SK-N-SH (cell line): ENCODE data around the gene RAB3IL1.

ENCODE experiments used
- EZH2phosphoT487 ChIP-seq: fragments of 200-600 bp; sonication (generic); IDR thresholded peaks from 2 replicates; pipeline ENCODE4 v1.6.1; 2017; ENCODE audit warnings: low read depth, mixed run types, mild to moderate bottlenecking, antibody characterized with exemption, moderate library complexity, borderline replicate concordance
- JUND ChIP-seq: IDR thresholded peaks from 2 replicates; pipeline ENCODE4 v1.4.0; 2012
- NFIC ChIP-seq: IDR thresholded peaks from 2 replicates; pipeline ENCODE4 v1.4.0; 2012; ENCODE audit warnings: borderline replicate concordance
- NRF1 ChIP-seq: IDR thresholded peaks from 2 replicates; pipeline ENCODE4 v1.6.1; 2012; ENCODE audit warnings: low read depth, mild to moderate bottlenecking, low read length
- POLR2AphosphoS5 ChIP-seq: IDR thresholded peaks from 2 replicates; pipeline ENCODE4 v1.6.1; 2012; ENCODE audit warnings: low read depth, low read length
- SMC3 ChIP-seq: IDR thresholded peaks from 2 replicates; pipeline ENCODE4 v1.6.1; 2012; ENCODE audit warnings: low read depth, low read length, improper control_type of control experiment
- TF ChIP-seq, protein P1 (sequence below): IDR thresholded peaks from 2 replicates; pipeline ENCODE4 v1.6.1; 2012; ENCODE audit warnings: mild to moderate bottlenecking, low read depth, low read length, moderate library complexity
- TF ChIP-seq, protein P2 (sequence below): fragments of 200-600 bp; sonication (generic); IDR thresholded peaks from 2 replicates; pipeline ENCODE4 v1.6.1; 2017; ENCODE audit warnings: antibody characterized with exemption, mild to moderate bottlenecking, moderate library complexity

DNA sequence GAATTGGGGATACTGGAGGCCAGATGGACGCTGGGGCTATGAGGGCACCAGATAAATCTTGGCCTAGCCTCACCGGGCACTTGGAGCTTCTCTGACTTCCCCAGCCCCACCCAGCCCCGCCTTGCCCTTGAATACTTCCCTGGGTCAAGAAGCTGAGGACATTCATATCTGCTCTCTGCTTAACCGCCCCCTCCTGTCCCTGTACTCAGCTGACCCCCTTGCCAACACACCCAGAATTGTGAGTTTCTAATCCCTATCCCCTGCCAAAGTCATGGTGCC lies 48.0 kb downstream of the RAB3IL1 start:
- TF ChIP-seq, protein P1, sequence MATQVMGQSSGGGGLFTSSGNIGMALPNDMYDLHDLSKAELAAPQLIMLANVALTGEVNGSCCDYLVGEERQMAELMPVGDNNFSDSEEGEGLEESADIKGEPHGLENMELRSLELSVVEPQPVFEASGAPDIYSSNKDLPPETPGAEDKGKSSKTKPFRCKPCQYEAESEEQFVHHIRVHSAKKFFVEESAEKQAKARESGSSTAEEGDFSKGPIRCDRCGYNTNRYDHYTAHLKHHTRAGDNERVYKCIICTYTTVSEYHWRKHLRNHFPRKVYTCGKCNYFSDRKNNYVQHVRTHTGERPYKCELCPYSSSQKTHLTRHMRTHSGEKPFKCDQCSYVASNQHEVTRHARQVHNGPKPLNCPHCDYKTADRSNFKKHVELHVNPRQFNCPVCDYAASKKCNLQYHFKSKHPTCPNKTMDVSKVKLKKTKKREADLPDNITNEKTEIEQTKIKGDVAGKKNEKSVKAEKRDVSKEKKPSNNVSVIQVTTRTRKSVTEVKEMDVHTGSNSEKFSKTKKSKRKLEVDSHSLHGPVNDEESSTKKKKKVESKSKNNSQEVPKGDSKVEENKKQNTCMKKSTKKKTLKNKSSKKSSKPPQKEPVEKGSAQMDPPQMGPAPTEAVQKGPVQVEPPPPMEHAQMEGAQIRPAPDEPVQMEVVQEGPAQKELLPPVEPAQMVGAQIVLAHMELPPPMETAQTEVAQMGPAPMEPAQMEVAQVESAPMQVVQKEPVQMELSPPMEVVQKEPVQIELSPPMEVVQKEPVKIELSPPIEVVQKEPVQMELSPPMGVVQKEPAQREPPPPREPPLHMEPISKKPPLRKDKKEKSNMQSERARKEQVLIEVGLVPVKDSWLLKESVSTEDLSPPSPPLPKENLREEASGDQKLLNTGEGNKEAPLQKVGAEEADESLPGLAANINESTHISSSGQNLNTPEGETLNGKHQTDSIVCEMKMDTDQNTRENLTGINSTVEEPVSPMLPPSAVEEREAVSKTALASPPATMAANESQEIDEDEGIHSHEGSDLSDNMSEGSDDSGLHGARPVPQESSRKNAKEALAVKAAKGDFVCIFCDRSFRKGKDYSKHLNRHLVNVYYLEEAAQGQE, result no peak
- TF ChIP-seq, protein P2, sequence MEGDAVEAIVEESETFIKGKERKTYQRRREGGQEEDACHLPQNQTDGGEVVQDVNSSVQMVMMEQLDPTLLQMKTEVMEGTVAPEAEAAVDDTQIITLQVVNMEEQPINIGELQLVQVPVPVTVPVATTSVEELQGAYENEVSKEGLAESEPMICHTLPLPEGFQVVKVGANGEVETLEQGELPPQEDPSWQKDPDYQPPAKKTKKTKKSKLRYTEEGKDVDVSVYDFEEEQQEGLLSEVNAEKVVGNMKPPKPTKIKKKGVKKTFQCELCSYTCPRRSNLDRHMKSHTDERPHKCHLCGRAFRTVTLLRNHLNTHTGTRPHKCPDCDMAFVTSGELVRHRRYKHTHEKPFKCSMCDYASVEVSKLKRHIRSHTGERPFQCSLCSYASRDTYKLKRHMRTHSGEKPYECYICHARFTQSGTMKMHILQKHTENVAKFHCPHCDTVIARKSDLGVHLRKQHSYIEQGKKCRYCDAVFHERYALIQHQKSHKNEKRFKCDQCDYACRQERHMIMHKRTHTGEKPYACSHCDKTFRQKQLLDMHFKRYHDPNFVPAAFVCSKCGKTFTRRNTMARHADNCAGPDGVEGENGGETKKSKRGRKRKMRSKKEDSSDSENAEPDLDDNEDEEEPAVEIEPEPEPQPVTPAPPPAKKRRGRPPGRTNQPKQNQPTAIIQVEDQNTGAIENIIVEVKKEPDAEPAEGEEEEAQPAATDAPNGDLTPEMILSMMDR, result no peak
- TF ChIP-seq JUND, result no peak
- no peak for TF ChIP-seq SMC3
- TF ChIP-seq NFIC, result no peak
- TF ChIP-seq POLR2AphosphoS5, result no peak
- TF ChIP-seq EZH2phosphoT487, result no peak
- no peak for TF ChIP-seq NRF1
